MM.1S (cell line): Measurements from ENCODE around the gene IVD.
"Not testable (repeated sequence)": the region's sequence is repeated elsewhere in the genome, so short reads cannot be mapped to it uniquely, and the experiment has no call there.

ENCODE experiments used
- DNase-seq: peaks from one replicate; pipeline ENCODE4 v3.0.0-alpha.2; 2015
- H2AFZ ChIP-seq: fragments of 300-600 bp; sonication (generic); 2 replicates; pipeline ENCODE4 v1.6.0; 2016; ENCODE audit warnings: antibody characterized with exemption, low read length
- H3F3A ChIP-seq: fragments of 300-600 bp; sonication (generic); 2 replicates; pipeline ENCODE4 v1.6.1; 2016; ENCODE audit warnings: mild to moderate bottlenecking, antibody characterized with exemption, low read length, moderate library complexity, mixed read lengths; ENCODE audit not compliant: insufficient read depth
- H3K27ac ChIP-seq: fragments of 300-600 bp; sonication (generic); 2 replicates; pipeline ENCODE4 v1.5.1; 2016; ENCODE audit warnings: mild to moderate bottlenecking, low read length
- H3K27me3 ChIP-seq: fragments of 300-600 bp; sonication (generic); replicated peaks from 2 replicates; pipeline ENCODE4 v1.6.0; 2016; ENCODE audit warnings: low read length; ENCODE audit not compliant: insufficient read depth
- H3K36me3 ChIP-seq: fragments of 300-600 bp; sonication (generic); replicated peaks from 2 replicates; pipeline ENCODE4 v1.6.1; 2016; ENCODE audit warnings: mild to moderate bottlenecking, low read length, mixed read lengths; ENCODE audit not compliant: insufficient read depth
- H3K4me1 ChIP-seq: fragments of 300-600 bp; sonication (generic); 2 replicates; pipeline ENCODE4 v1.6.1; 2016; ENCODE audit warnings: low read length, mixed read lengths
- H3K4me2 ChIP-seq: fragments of 300-600 bp; sonication (generic); 2 replicates; pipeline ENCODE4 v1.6.0; 2016; ENCODE audit warnings: low read depth, low read length
- H3K4me3 ChIP-seq: fragments of 300-600 bp; sonication (generic); 2 replicates; pipeline ENCODE4 v1.5.1; 2016; ENCODE audit warnings: low read length, mixed read lengths
- H3K79me2 ChIP-seq: fragments of 300-600 bp; sonication (generic); 2 replicates; pipeline ENCODE4 v1.6.1; 2016; ENCODE audit warnings: mixed run types, low read length, mixed read lengths
- H3K9ac ChIP-seq: fragments of 300-600 bp; sonication (generic); 2 replicates; pipeline ENCODE4 v1.6.1; 2016; ENCODE audit warnings: low read length, mixed read lengths
- H3K9me2 ChIP-seq: fragments of 300-600 bp; sonication (generic); replicated peaks from 2 replicates; pipeline ENCODE4 v1.6.1; 2016; ENCODE audit warnings: mild to moderate bottlenecking, low read length, mixed read lengths; ENCODE audit not compliant: insufficient read depth
- H3K9me3 ChIP-seq: fragments of 300-600 bp; sonication (generic); replicated peaks from 2 replicates; pipeline ENCODE4 v1.6.1; 2016; ENCODE audit warnings: mild to moderate bottlenecking, low read length, mixed read lengths; ENCODE audit not compliant: insufficient read depth
- H4K20me1 ChIP-seq: fragments of 300-600 bp; sonication (generic); 2 replicates; pipeline ENCODE4 v1.6.1; 2016; ENCODE audit warnings: mild to moderate bottlenecking, low read length, moderate library complexity, mixed read lengths; ENCODE audit not compliant: insufficient read depth
- EZH2 ChIP-seq: fragments of 300-600 bp; sonication (generic); optimal IDR thresholded peaks from 2 replicates; pipeline ENCODE3; 2017; ENCODE audit warnings: low read depth, mild to moderate bottlenecking, antibody characterized with exemption, low read length, mixed read lengths
- EZH2phosphoT487 ChIP-seq: fragments of 300-600 bp; sonication (generic); IDR thresholded peaks from 2 replicates; pipeline ENCODE4 v1.6.1; 2018; ENCODE audit warnings: antibody characterized with exemption, low read length
- TF ChIP-seq, protein P1 (sequence below): fragments of 300-600 bp; sonication (generic); IDR thresholded peaks from 2 replicates; pipeline ENCODE4 v1.5.1; 2016; ENCODE audit warnings: antibody characterized with exemption, low read length, mixed read lengths

The IVD gene

DNA sequence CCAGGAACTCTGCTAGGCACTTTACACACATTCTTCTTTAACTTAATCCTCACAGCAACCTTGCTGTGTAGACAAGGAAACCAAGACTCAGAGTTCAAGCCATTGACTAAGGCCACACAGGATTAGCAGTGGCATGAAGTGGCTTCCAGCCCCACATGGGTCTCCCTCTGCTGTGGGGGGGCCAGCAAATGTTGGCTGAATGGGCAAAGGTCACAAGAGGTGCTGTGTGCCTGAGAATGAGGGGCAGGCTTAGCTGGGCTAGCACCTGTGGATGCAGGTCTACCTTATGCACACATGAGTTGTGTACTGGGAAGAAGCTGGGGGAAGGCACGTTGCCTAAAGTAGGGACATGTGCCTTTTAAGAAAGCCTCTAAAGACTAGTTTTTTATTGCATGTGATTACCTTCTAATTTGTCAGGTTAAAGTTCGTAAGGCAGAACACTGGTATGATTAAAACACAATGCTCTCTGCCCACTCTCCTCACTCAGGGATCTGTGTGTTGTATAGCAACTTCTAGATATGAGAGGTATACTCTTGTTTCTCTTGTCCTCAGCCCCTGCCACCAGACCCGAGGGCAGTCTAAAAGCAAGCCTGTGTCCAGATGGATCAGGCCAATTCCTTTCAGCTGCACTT lies 46.0 kb downstream of the IVD start:
- H3K9me2 ChIP-seq: no peaks in the 10 kb centered on the region
- no peaks in the 10 kb centered on the region for H3F3A ChIP-seq
- H3K9me3 ChIP-seq: no peaks in the 10 kb centered on the region
- no peak overlapping the region for H3K27ac ChIP-seq
- TF ChIP-seq EZH2phosphoT487 (no peak), EZH2 (no peak)
- TF ChIP-seq, protein P1, sequence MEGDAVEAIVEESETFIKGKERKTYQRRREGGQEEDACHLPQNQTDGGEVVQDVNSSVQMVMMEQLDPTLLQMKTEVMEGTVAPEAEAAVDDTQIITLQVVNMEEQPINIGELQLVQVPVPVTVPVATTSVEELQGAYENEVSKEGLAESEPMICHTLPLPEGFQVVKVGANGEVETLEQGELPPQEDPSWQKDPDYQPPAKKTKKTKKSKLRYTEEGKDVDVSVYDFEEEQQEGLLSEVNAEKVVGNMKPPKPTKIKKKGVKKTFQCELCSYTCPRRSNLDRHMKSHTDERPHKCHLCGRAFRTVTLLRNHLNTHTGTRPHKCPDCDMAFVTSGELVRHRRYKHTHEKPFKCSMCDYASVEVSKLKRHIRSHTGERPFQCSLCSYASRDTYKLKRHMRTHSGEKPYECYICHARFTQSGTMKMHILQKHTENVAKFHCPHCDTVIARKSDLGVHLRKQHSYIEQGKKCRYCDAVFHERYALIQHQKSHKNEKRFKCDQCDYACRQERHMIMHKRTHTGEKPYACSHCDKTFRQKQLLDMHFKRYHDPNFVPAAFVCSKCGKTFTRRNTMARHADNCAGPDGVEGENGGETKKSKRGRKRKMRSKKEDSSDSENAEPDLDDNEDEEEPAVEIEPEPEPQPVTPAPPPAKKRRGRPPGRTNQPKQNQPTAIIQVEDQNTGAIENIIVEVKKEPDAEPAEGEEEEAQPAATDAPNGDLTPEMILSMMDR: no peak
- H3K79me2 ChIP-seq: peaks cover 93% of the 10 kb centered on the region
- H3K4me1 ChIP-seq: no peaks in the 10 kb centered on the region
- no peaks in the 10 kb centered on the region for H3K27me3 ChIP-seq
- no peaks in the 10 kb centered on the region for H3K36me3 ChIP-seq
- no peak overlapping the region for H2AFZ ChIP-seq
- no peak overlapping the region for H3K9ac ChIP-seq
- no peak for DNase-seq
- no peak overlapping the region for H3K4me3 ChIP-seq
- 0 out of 2 replicates have a peak, but pooled peaks cover 3% of the 10 kb centered on the region for H4K20me1 ChIP-seq
- H3K4me2 ChIP-seq: no peak overlapping the region

DNA sequence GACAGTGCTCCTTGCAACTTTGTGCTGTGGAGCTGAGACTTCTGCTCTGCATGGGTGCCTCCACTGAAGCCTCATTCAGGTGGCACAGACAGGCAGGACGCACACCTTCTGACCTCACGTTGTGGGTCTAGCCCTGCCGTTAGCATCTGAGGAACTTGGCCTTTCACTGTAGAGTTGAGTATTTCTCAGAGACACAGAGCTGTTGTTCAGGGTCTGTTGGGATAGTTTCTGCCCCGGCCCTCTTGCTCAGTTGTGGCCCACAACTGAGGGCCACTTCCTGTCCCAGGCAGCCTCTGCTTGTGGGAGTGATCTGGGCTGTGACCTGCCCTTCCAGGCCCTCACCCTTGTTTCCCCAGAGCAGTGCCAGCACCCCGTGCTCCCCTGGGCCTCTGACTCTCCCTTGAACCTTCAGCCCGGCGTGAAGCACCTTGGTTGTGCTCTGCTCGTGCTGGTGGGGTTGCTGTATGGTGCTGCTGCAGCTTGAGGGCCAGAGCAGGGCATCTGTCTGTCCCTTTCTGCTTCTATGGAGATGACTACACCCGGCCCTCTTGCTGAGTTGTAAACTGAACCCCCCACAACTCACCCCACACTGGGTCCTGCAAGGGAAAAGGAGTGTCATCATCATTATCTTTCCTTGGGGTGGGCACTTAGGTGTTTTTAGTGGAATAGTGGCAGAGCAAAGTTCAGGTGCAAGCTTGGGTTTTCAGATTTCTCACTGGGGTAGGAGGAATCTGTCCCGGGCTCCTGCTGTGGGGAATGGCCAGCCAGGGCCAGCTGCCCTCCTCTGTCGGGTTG lies 46.9 kb downstream of the IVD start:
- TF ChIP-seq EZH2: no peak
- no peak for TF ChIP-seq EZH2phosphoT487
- TF ChIP-seq, protein P1: no peak
- H3K9ac ChIP-seq: no peak overlapping the region
- no peaks in the 10 kb centered on the region for H3K27me3 ChIP-seq
- no peaks in the 10 kb centered on the region for H3K4me1 ChIP-seq
- no peak for DNase-seq
- no peaks in the 10 kb centered on the region for H3K36me3 ChIP-seq
- H3K79me2 ChIP-seq: peaks cover 95% of the 10 kb centered on the region
- no peaks in the 10 kb centered on the region for H3K9me3 ChIP-seq
- H3K27ac ChIP-seq: no peak overlapping the region
- H2AFZ ChIP-seq: no peak overlapping the region
- H4K20me1 ChIP-seq: 0 out of 2 replicates have a peak, but pooled peaks cover 3% of the 10 kb centered on the region
- no peaks in the 10 kb centered on the region for H3K9me2 ChIP-seq
- H3K4me3 ChIP-seq: no peak overlapping the region
- no peaks in the 10 kb centered on the region for H3F3A ChIP-seq
- no peak overlapping the region for H3K4me2 ChIP-seq

DNA sequence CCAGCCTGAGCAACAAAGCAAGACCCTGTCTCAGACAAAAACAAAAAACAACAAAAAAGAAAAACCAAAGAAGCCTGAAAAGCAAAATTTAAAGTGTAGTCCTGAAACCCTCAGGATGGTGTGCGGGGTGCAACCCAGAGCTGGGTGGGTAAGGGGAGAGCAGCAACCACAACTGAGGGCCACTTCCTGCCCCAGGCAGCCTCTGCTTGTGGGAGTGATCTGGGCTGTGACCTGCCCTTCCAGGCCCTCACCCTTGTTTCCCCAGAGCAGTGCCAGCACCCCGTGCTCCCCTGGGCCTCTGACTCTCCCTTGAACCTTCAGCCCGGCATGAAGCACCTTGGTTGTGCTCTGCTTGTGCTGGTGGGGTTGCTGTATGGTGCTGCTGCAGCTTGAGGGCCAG lies 48.3 kb downstream of the IVD start:
- not testable (repeated sequence) for H3K9ac ChIP-seq, H3K4me2 ChIP-seq

DNA sequence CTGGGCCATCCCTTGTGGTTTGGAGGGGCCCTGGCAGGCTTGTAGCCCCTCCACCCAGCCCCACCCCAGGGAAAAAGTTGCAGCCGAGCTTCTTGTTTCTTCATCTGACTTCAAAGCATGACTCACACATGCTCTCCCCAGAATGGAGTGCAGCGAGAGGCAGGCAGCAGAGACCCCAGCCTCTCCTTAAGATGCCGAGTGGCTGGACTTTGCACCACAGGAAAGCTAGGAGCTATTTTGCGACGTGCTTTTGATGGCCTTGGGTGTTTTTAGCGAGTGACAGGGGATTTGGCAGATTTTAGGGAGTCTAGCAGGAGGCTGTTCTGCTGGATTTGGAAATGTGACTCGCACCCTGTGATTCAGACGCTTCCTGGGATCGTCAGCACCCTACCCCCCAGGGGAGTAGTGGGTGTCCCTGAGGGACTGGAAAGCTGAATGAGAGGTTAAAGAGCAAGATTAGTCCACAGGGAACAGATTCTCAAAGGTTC lies 49.4 kb downstream of the IVD start:
- TF ChIP-seq, protein P1: no peak
- TF ChIP-seq EZH2phosphoT487: no peak
- no peak for TF ChIP-seq EZH2
- no peak for DNase-seq
- H3K79me2 ChIP-seq: peaks cover 83% of the 10 kb centered on the region
- H3K9me3 ChIP-seq: no peaks in the 10 kb centered on the region
- no peak overlapping the region for H3K27ac ChIP-seq
- H3K9ac ChIP-seq: no peak overlapping the region
- no peaks in the 10 kb centered on the region for H3K36me3 ChIP-seq
- no peaks in the 10 kb centered on the region for H3K4me1 ChIP-seq
- H3K9me2 ChIP-seq: no peaks in the 10 kb centered on the region
- 0 out of 2 replicates have a peak, but pooled peaks cover 3% of the 10 kb centered on the region for H4K20me1 ChIP-seq
- no peak overlapping the region for H3K4me2 ChIP-seq
- no peak overlapping the region for H2AFZ ChIP-seq
- H3K4me3 ChIP-seq: no peak overlapping the region
- H3K27me3 ChIP-seq: no peaks in the 10 kb centered on the region
- no peaks in the 10 kb centered on the region for H3F3A ChIP-seq

More for the DNA sequence above, 48.3 kb downstream of the IVD start:
- H4K20me1 ChIP-seq, H3K4me1 ChIP-seq, H3K27me3 ChIP-seq, H3K36me3 ChIP-seq, H2AFZ ChIP-seq, H3K9me3 ChIP-seq, H3K4me3 ChIP-seq, H3K27ac ChIP-seq, DNase-seq, H3K9me2 ChIP-seq, H3F3A ChIP-seq: not testable (repeated sequence)
- H3K79me2 ChIP-seq: peaks cover 88% of the 10 kb centered on the region
